ENCODE results near the gene SPSB1. TPM values are rescaled to one million over a fixed set of nuclear protein-coding genes. Genes with fewer than 3 reads are reported as not detected.

Gene SPSB1
- total RNA-seq, 4 donors from 2014 or later = 18.9 to 64.9 (median 41.8) TPM

GRCh38 chr1:9346566-9346965, 53.9 kb downstream of the SPSB1 start:
- Histone ChIP-seq H3K27ac (no peak overlapping the region), H3K4me1 (peaks cover 0 to 59% (median 4%) of the 10 kb centered on the region in 4 donors), H3K36me3 (no peaks in the 10 kb centered on the region), H3K27me3 (no peaks in the 10 kb centered on the region), H3K9me3 (no peaks in the 10 kb centered on the region), H3K4me3 (no peak overlapping the region)
- 82% methylated on average over 8 of the region's 8 CpGs for WGBS, 2 donors
- DNase-seq (ENCODE audit: low spot score in 2 of 2) = no peak
- no peak for TF ChIP-seq CTCF (IDR thresholded peaks at IDR 0.05)
- TF ChIP-seq EP300 (IDR thresholded peaks at IDR 0.05) = no peak
- TF ChIP-seq POLR2A (IDR thresholded peaks at IDR 0.05) = no peak

DNA sequence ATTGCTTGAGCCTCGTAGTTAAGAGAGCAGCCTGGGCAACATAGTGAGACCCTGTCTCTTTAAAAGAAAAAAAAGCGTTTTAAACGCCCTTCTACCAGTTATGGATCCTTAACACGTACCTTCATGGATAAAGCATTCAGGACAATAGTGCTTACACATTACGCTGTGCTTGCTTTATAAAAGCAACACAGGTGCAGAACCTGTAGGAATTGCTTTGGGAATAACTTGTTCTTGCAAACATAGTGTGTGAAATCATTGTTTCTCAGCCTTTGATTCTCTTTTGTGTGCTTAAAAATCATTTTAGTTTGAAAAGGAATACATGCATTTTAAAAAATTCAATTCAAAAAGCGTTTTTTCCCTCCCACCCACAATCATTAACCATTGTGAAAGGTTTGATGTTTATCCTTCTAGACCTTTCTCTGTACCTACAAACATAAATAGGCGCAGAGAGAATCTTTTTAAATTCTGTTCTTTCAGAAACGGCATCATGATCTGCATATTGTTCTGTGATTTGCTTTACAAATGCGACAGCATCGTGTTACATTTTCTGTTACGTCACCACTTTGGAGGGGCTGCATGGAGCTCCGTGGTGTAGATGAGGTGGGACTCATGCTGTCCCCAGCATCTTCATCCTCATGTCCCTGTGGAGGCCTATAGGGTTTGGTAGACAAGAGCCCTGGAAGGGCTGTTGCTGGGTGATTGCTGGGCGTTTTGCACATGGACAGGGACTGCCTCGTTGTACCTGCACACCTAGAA, 54.6 kb downstream of the SPSB1 start:
- 68 to 71% methylated on average over 14 of the region's 14 CpGs for WGBS, 2 donors
- Histone ChIP-seq H3K27ac (no peak overlapping the region), H3K4me3 (no peak overlapping the region)

DNA sequence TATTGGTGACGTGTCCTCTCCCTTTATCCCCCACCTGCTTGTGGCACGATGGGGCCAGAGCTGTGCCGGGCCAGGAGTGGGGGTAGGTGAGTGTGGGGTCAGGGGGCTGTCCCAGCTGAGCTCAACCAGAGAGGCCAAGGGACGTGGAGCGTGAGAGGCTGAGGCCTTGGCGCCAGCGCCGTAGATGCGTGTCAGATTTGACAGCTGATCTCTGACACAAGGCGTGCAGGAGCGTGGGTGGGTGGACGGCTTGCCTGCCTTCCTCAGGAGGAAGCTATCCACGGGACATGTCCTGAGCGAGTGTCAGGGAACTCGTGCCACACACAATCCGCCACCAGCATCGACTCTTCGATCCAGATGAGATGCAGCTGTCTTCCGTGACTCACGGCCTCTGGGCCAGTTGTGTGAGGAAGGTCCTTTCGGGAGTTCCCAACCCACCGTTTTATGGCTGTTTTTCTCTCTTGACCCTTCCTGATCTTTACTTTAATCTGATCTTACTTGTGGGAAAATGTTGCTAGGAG, 56.7 kb downstream of the SPSB1 start:
- 75 to 81% methylated on average over 22 of the region's 22 CpGs for WGBS, 2 donors
- H3K9me3 ChIP-seq = no peaks in the 10 kb centered on the region
- no peak for TF ChIP-seq POLR2A (IDR thresholded peaks at IDR 0.05)
- TF ChIP-seq EP300 (IDR thresholded peaks at IDR 0.05) = no peak
- TF ChIP-seq CTCF (IDR thresholded peaks at IDR 0.05) = no peak
- DNase-seq (ENCODE audit: low spot score in 2 of 2) = no peak
- H3K27ac ChIP-seq = no peak overlapping the region
- peaks cover 0 to 69% (median 8%) of the 10 kb centered on the region in 4 donors for H3K4me1 ChIP-seq
- no peaks in the 10 kb centered on the region for H3K36me3 ChIP-seq
- no peaks in the 10 kb centered on the region for H3K27me3 ChIP-seq
- no peak overlapping the region for H3K4me3 ChIP-seq

More for the DNA sequence above, 54.6 kb downstream of the SPSB1 start:
- H3K27me3 ChIP-seq = no peaks in the 10 kb centered on the region
- TF ChIP-seq EP300 (IDR thresholded peaks at IDR 0.05) (no peak), POLR2A (IDR thresholded peaks at IDR 0.05) (no peak), CTCF (IDR thresholded peaks at IDR 0.05) (no peak)
- peaks cover 0 to 61% (median 7%) of the 10 kb centered on the region in 4 donors for H3K4me1 ChIP-seq
- H3K36me3 ChIP-seq = no peaks in the 10 kb centered on the region
- no peak for DNase-seq (ENCODE audit: low spot score in 2 of 2)
- H3K9me3 ChIP-seq = no peaks in the 10 kb centered on the region

- no peak for DNase-seq (ENCODE audit: low spot score in 2 of 2)
- 75 to 77% methylated on average over 15 to 20 of the region's 20 CpGs for WGBS, 2 donors
- H3K4me1 ChIP-seq = peaks cover 0 to 61% (median 6%) of the 10 kb centered on the region in 4 donors
- H3K4me3 ChIP-seq = no peak overlapping the region
- TF ChIP-seq CTCF (IDR thresholded peaks at IDR 0.05) = no peak
- H3K27me3 ChIP-seq = no peaks in the 10 kb centered on the region
- H3K9me3 ChIP-seq = no peaks in the 10 kb centered on the region
- H3K36me3 ChIP-seq = peaks cover 0 to 4% (median 0%) of the 10 kb centered on the region in 3 donors
- H3K27ac ChIP-seq = no peak overlapping the region
Measured at GRCh38 chr1:9350013-9350908, 57.6 kb downstream of the SPSB1 start.
